ENCODE measurements around the gene ZNF398. TPM values are rescaled to one million over a fixed set of nuclear protein-coding genes. Genes with fewer than 3 reads are reported as not detected.

ZNF398 gene
- total RNA-seq, 1 donor from 2014 or later: 14.9 TPM

GRCh38 chr7:149104214-149104613 is 43.0 kb upstream of the ZNF398 start:
- no peak for TF ChIP-seq CTCF (IDR thresholded peaks at IDR 0.05; ENCODE audit: unreplicated experiment)
- no peak overlapping the region for H3K27ac Mint-ChIP-seq (ENCODE audit: unreplicated experiment)
- no peaks in the 10 kb centered on the region for H3K4me1 Mint-ChIP-seq (ENCODE audit: unreplicated experiment)
- no peaks in the 10 kb centered on the region for H3K27me3 Mint-ChIP-seq (ENCODE audit: unreplicated experiment)
- DNase-seq (ENCODE audit: low spot score): no peak
- no peaks in the 10 kb centered on the region for H3K9me3 Mint-ChIP-seq (ENCODE audit: unreplicated experiment)
- H3K36me3 Mint-ChIP-seq (ENCODE audit: low read depth, unreplicated experiment): peaks cover 16% of the 10 kb centered on the region
- H3K4me3 Mint-ChIP-seq (ENCODE audit: unreplicated experiment): no peak overlapping the region

- Mint-ChIP-seq H3K9me3 (ENCODE audit: unreplicated experiment) (no peaks in the 10 kb centered on the region), H3K27me3 (ENCODE audit: unreplicated experiment) (no peaks in the 10 kb centered on the region), H3K4me3 (ENCODE audit: unreplicated experiment) (no peak overlapping the region), H3K27ac (ENCODE audit: unreplicated experiment) (no peak overlapping the region), H3K4me1 (ENCODE audit: unreplicated experiment) (no peaks in the 10 kb centered on the region), H3K36me3 (ENCODE audit: low read depth, unreplicated experiment) (peaks cover 16% of the 10 kb centered on the region)
- no peak for TF ChIP-seq CTCF (IDR thresholded peaks at IDR 0.05; ENCODE audit: unreplicated experiment)
- DNase-seq (ENCODE audit: low spot score): no peak
These were observed 42.5 kb upstream of the ZNF398 start for GRCh38 chr7:149104749-149105148.

GRCh38 chr7:149109969-149110368 is 37.3 kb upstream of the ZNF398 start:
- Mint-ChIP-seq H3K27me3 (ENCODE audit: unreplicated experiment) (no peaks in the 10 kb centered on the region), H3K4me1 (ENCODE audit: unreplicated experiment) (no peaks in the 10 kb centered on the region), H3K36me3 (ENCODE audit: low read depth, unreplicated experiment) (peaks cover 4% of the 10 kb centered on the region), H3K4me3 (ENCODE audit: unreplicated experiment) (no peak overlapping the region), H3K27ac (ENCODE audit: unreplicated experiment) (no peak overlapping the region), H3K9me3 (ENCODE audit: unreplicated experiment) (no peaks in the 10 kb centered on the region)
- TF ChIP-seq CTCF (IDR thresholded peaks at IDR 0.05; ENCODE audit: unreplicated experiment): no peak
- no peak for DNase-seq (ENCODE audit: low spot score)

- Mint-ChIP-seq H3K4me1 (ENCODE audit: unreplicated experiment) (peaks cover 18% of the 10 kb centered on the region), H3K9me3 (ENCODE audit: unreplicated experiment) (no peaks in the 10 kb centered on the region), H3K36me3 (ENCODE audit: low read depth, unreplicated experiment) (peaks cover 21% of the 10 kb centered on the region), H3K4me3 (ENCODE audit: unreplicated experiment) (peak overlapping the region; percentile 100), H3K27me3 (ENCODE audit: unreplicated experiment) (peaks cover 20% of the 10 kb centered on the region), H3K27ac (ENCODE audit: unreplicated experiment) (peak overlapping the region; percentile 45)
- TF ChIP-seq CTCF (IDR thresholded peaks at IDR 0.05; ENCODE audit: unreplicated experiment): no peak
- no peak for DNase-seq (ENCODE audit: low spot score)
These were observed 21.9 kb upstream of the ZNF398 start for GRCh38 chr7:149125189-149125862.

- Mint-ChIP-seq H3K27ac (ENCODE audit: unreplicated experiment) (peak within 1 kb of the TSS; percentile 100), H3K4me3 (ENCODE audit: unreplicated experiment) (peak within 1 kb of the TSS; percentile 100), H3K36me3 (ENCODE audit: low read depth, unreplicated experiment) (peaks cover 28% of the 10 kb centered on the region), H3K27me3 (ENCODE audit: unreplicated experiment) (peaks cover 20% of the 10 kb centered on the region), H3K4me1 (ENCODE audit: unreplicated experiment) (peaks cover 18% of the 10 kb centered on the region), H3K9me3 (ENCODE audit: unreplicated experiment) (peaks cover 7% of the 10 kb centered on the region)
- peak; percentile 98 for DNase-seq (ENCODE audit: low spot score)
- TF ChIP-seq CTCF (IDR thresholded peaks at IDR 0.05; ENCODE audit: unreplicated experiment): peak; percentile 98
These were observed 21.2 kb upstream of the ZNF398 start, which contains the start of gene ZNF425 for GRCh38 chr7:149125863-149126661. ZNF425 (minus strand) TSS chr7:149126324; CDS start chr7:149126213, 111 bp downstream.
